Stimulated activated CD8-positive, alpha-beta memory T cell treated with anti-CD3 and anti-CD28 coated beads, Interleukin-7, amount 100 ng/mL, for 4 hours (primary cell): ENCODE measurements around the gene RAB40B.

Experiments used
- DNase-seq, 2 donors: peaks; one replicate each; pipeline ENCODE4 v3.0.0-alpha.2; 2020; ENCODE audit warnings: low read depth in 2 of 2

The RAB40B gene

GRCh38 chr17:82649501-82650261, 48.8 kb downstream of the RAB40B start:
- DNase-seq, result no peak

- no peak for DNase-seq
These were observed 49.7 kb downstream of the RAB40B start for GRCh38 chr17:82648742-82649331.

GRCh38 chr17:82648165-82648668, 50.3 kb downstream of the RAB40B start, which contains the start of gene WDR45B:
Gene WDR45B (minus strand): TSS chr17:82648444. CDS start chr17:82648340, 104 bp downstream.
- peak; percentile 69 to 86 for DNase-seq

- peak; percentile 17 to 39 for DNase-seq
These were observed 50.8 kb downstream of the RAB40B start for GRCh38 chr17:82647593-82648164.

- DNase-seq, result no peak
These were observed 53.0 kb downstream of the RAB40B start for GRCh38 chr17:82645516-82645915.

- no peak for DNase-seq
These were observed 54.4 kb downstream of the RAB40B start for GRCh38 chr17:82644148-82644547.

GRCh38 chr17:82642022-82642421, 56.5 kb downstream of the RAB40B start:
- no peak for DNase-seq

- DNase-seq, result no peak
These were observed 58.5 kb downstream of the RAB40B start for GRCh38 chr17:82640036-82640435.

- DNase-seq, result no peak
These were observed 58.9 kb downstream of the RAB40B start for GRCh38 chr17:82639628-82640027.

- DNase-seq, result no peak
These were observed 60.2 kb downstream of the RAB40B start for GRCh38 chr17:82638183-82638773.

- DNase-seq, result no peak
These were observed 61.6 kb downstream of the RAB40B start for GRCh38 chr17:82636626-82637598.

GRCh38 chr17:82633343-82633742, 65.2 kb downstream of the RAB40B start:
- no peak for DNase-seq

- no peak for DNase-seq
These were observed 66.0 kb downstream of the RAB40B start for GRCh38 chr17:82632451-82632850.

- DNase-seq, result no peak
These were observed 67.0 kb downstream of the RAB40B start for GRCh38 chr17:82631544-82631943.

- DNase-seq, result no peak
These were observed 68.3 kb downstream of the RAB40B start for GRCh38 chr17:82630212-82630611.

- no peak for DNase-seq
These were observed 68.8 kb downstream of the RAB40B start for GRCh38 chr17:82629748-82630147.

GRCh38 chr17:82627405-82627804, 71.1 kb downstream of the RAB40B start:
- no peak for DNase-seq

- no peak for DNase-seq
These were observed 74.8 kb downstream of the RAB40B start for GRCh38 chr17:82623707-82624106.

- no peak for DNase-seq
These were observed 78.9 kb downstream of the RAB40B start for GRCh38 chr17:82619641-82620040.

GRCh38 chr17:82619211-82619610, 79.3 kb downstream of the RAB40B start:
- no peak for DNase-seq

GRCh38 chr17:82616021-82616711, 82.3 kb downstream of the RAB40B start:
- no peak for DNase-seq
